HG02852 (cell line): ENCODE measurements around the gene RFX7.

ENCODE experiments used
- ATAC-seq: cut with Tn5 transposase; IDR thresholded peaks from one replicate; pipeline ENCODE4 v1.9.1; 2021; ENCODE audit warnings: mild to moderate bottlenecking, moderate library complexity; ENCODE audit not compliant: unreplicated experiment

RFX7 gene

GRCh38 chr15:56244811-56245576 is 1.3 kb upstream of the RFX7 start:
- ATAC-seq = no peak

- ATAC-seq = no peak
These were observed 545 bp upstream of the RFX7 start for GRCh38 chr15:56244038-56244810.

GRCh38 chr15:56242576-56243162 is 1.0 kb downstream of the RFX7 start:
- no peak for ATAC-seq

GRCh38 chr15:56241374-56242105 is 2.1 kb downstream of the RFX7 start:
- ATAC-seq = no peak

GRCh38 chr15:56240390-56240789 is 3.3 kb downstream of the RFX7 start:
- no peak for ATAC-seq

GRCh38 chr15:56236197-56236596 is 7.5 kb downstream of the RFX7 start:
- no peak for ATAC-seq

- no peak for ATAC-seq
These were observed 8.9 kb downstream of the RFX7 start for GRCh38 chr15:56234804-56235203.

GRCh38 chr15:56233549-56233948 is 10.1 kb downstream of the RFX7 start:
- ATAC-seq = no peak

- no peak for ATAC-seq
These were observed 11.6 kb downstream of the RFX7 start for GRCh38 chr15:56232058-56232457.

- no peak for ATAC-seq
These were observed 14.8 kb downstream of the RFX7 start for GRCh38 chr15:56228854-56229253.

GRCh38 chr15:56228352-56228751 is 15.3 kb downstream of the RFX7 start:
- ATAC-seq = no peak

- no peak for ATAC-seq
These were observed 15.9 kb downstream of the RFX7 start for GRCh38 chr15:56227780-56228179.

GRCh38 chr15:56227306-56227705 is 16.4 kb downstream of the RFX7 start:
- ATAC-seq = no peak

- ATAC-seq = no peak
These were observed 18.2 kb downstream of the RFX7 start for GRCh38 chr15:56225520-56225919.

GRCh38 chr15:56222302-56222701 is 21.4 kb downstream of the RFX7 start:
- no peak for ATAC-seq

GRCh38 chr15:56217341-56217740 is 26.3 kb downstream of the RFX7 start:
- no peak for ATAC-seq

- ATAC-seq = no peak
These were observed 27.9 kb downstream of the RFX7 start for GRCh38 chr15:56215769-56216168.

GRCh38 chr15:56211960-56212550 is 31.6 kb downstream of the RFX7 start:
- no peak for ATAC-seq

- no peak for ATAC-seq
These were observed 32.6 kb downstream of the RFX7 start for GRCh38 chr15:56211064-56211463.

- ATAC-seq = no peak
These were observed 35.0 kb downstream of the RFX7 start for GRCh38 chr15:56208641-56209155.

GRCh38 chr15:56208185-56208584 is 35.5 kb downstream of the RFX7 start:
- no peak for ATAC-seq
